ENCODE data around the gene TENT4A. TPM values are rescaled to one million over a fixed set of nuclear protein-coding genes. Genes with fewer than 3 reads are reported as not detected.

The TENT4A gene
- total and polyA plus RNA-seq, 2 of the 13 experiments (the other 11 are each of a cell fraction or from before 2014, with no cell fraction given) = 6.3 to 13.3 TPM

GRCh38 chr5:6712577-6713273 is 507 bp upstream of the TENT4A start (continued):
- TF ChIP-seq HINFP (CRISPR knock-in tag; IDR thresholded peaks at IDR 0.05; ENCODE audit: low read depth) = peak; percentile 100
- TF ChIP-seq REST (IDR thresholded peaks at IDR 0.05; ENCODE audit: borderline replicate concordance in 1 of 2, low read depth in 1 of 2, low read length in 2 of 2) = 0 out of 4 replicates have a peak, but pooled peaks of 1 of the 2 experiments have one; percentile 5
- 0 out of 2 replicates have a peak, but pooled peaks have one; percentile 28 for TF ChIP-seq ZNF557 (CRISPR knock-in tag; IDR thresholded peaks at IDR 0.05)
- peak; percentile 93; the same call in 1 of the 2 replicates for TF ChIP-seq GLI4 (CRISPR knock-in tag; IDR thresholded peaks at IDR 0.05; ENCODE audit: borderline replicate concordance)
- TF ChIP-seq PCBP2 (optimal IDR thresholded peaks at IDR 0.05; ENCODE audit: low read depth, low read length, poor library complexity, severe bottlenecking) = no peak
- peak; percentile 14; the same call in 1 of the 2 replicates for TF ChIP-seq HOMEZ (CRISPR knock-in tag; IDR thresholded peaks at IDR 0.05; ENCODE audit: low read depth)
- TF ChIP-seq SKI (IDR thresholded peaks at IDR 0.05; ENCODE audit: partially characterized antibody) = peak; percentile 74
- TF ChIP-seq ZNF33B (CRISPR knock-in tag; IDR thresholded peaks at IDR 0.05) = peak; percentile 98
- TF ChIP-seq PAXIP1 (CRISPR knock-in tag; conservative IDR thresholded peaks at IDR 0.05) = 0 out of 2 replicates have a peak, but pooled peaks have one; percentile 30
- peak; percentile 3 to 41; a peak in 1 of 4 replicates for TF ChIP-seq EP300 (IDR thresholded peaks at IDR 0.05; ENCODE audit: low read depth in 2 of 2, low read length in 2 of 2)
- TF ChIP-seq EP300 (CRISPR knock-in tag; IDR thresholded peaks at IDR 0.05; ENCODE audit: borderline replicate concordance) = no peak
- TF ChIP-seq ZNF234 (CRISPR knock-in tag; conservative IDR thresholded peaks at IDR 0.05) = peak; percentile 92
- TF ChIP-seq KLF12 (CRISPR knock-in tag; IDR thresholded peaks at IDR 0.05; ENCODE audit: borderline replicate concordance) = peak; percentile 94
- TF ChIP-seq ZNF749 (CRISPR knock-in tag; IDR thresholded peaks at IDR 0.05; ENCODE audit: borderline replicate concordance) = 0 out of 2 replicates have a peak, but pooled peaks have one; percentile 72
- peak; percentile 100 for TF ChIP-seq MYC (CRISPR knock-in tag; IDR thresholded peaks at IDR 0.05; ENCODE audit: borderline replicate concordance)
- peak; percentile 92 for TF ChIP-seq ZNF44 (CRISPR knock-in tag; IDR thresholded peaks at IDR 0.05)

All from HepG2 (cell line).